HG03066 (cell line): ENCODE data around the gene CHRNA3.

Source experiments
- ATAC-seq: cut with Tn5 transposase; IDR thresholded peaks from one replicate; pipeline ENCODE4 v1.9.1; 2021; ENCODE audit warnings: low read depth; ENCODE audit not compliant: unreplicated experiment

CHRNA3 gene

DNA sequence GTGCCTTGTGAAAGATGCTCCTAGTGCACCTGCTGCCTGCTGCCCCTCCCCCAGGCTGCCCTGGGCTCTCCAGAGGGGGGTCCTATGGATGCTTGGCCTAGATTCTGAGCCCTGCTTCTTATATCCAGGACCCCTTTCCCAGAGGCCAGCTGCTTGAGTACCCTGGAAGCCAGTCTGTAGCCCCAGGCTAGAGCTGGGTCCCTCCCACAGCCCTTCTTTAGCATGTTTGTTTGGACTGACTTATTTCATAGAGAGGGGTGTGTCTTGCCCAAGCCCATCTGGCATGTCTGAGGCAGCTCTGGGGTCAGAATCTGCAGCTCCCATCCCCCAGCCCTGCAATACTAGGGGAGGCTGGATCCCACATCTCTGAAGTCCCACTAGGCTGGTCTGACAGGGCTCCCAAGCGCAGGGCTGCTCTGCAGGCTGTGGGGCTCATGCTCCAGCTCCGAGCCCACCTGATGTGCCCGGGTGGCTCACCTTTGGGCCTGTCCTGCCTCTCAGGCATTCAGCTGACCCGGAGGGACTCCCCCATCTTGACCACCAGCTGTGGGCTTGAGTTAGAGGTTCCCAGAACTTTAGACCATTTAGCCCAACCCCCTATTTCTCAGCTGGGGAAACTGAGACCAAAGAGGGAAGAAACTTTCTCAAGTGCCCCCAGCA, 17.1 kb upstream of the CHRNA3 start:
- ATAC-seq = no peak

DNA sequence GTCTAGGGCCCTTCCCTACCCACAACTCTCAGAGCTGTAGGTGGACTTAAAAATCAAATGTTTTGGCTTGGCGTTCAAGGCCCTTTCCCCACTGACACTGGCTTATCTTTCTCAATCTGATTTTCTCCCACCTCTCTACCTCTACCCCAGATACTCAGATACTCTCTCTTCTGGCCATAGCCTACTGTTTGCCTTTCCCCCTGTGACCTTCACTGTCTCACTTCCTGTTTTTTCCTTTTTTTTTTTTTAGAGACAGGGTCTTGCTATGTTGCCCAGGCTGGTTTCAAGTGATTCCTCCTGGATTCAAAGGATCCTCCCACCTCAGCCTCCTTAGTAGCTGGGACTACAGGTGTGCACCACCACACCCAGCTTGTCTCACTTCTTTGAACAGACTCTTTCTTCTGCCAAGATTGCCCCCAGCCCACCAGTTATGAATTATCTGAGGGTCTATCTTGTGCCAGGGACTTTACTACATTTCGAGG, 15.6 kb upstream of the CHRNA3 start:
- ATAC-seq = no peak

DNA sequence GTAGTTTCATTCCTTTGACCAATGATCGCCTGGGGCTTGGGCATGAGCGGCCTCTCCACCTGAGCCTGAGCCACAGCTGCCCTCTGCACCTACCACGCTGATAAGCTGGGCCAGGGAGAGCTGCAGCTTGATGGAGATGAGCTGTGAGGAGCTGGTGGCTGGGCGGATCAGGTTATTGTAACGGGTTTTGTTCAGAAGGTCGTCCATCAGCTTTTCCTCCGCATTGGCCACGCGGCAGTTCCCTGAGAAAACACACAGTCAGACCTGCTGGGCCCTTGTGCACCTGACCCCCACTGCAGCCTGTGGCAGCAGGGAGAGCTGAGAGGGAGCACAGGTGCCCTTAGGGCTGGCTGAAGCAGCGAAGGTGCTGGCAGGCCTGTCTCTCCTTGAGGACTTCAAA, 14.6 kb upstream of the CHRNA3 start:
- no peak for ATAC-seq

DNA sequence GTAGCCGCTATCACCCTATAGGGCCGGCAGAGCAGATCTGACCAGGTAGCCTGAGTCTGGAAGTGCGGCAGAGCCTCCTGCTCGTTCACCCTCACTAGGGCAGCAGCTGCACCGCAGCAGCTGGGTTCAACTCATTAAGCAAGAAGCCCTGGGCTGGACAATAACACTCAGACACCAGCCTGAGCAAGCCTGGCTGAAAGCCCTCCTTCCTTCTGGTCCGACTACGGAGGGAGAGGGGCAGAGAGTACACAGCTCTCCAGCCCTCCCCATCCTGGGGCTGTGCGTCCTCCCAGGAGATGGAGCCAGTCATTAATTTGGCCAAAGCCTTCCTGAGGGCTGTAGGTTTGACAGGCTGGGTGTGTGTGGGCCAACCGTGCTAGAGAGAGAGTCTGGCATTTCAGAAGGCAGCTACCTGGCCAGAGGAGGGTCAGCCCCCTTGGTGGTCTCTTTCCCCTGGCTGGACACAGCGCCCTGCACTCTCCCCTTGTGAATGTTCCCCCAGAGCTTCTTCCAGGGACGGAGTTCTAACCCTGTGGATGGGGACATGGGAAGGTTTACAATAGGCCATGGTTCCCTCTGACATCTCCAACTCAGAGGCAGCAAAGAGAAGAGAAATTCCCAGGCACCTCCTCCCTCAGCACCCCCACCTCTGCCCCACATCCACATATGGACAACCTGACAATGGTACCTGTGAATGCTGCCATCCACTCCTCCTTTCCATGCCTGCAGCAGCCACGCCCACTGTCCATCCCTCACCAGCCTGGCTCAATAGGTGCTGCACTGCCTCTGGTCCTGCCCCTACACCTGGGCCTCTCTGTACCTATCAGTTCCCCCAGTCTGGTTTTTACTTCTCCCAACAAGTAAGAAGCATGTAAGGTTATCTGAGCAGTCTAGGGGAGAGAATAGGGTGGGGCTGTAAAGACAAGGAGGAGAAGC, 13.7 kb upstream of the CHRNA3 start:
- ATAC-seq = no peak

DNA sequence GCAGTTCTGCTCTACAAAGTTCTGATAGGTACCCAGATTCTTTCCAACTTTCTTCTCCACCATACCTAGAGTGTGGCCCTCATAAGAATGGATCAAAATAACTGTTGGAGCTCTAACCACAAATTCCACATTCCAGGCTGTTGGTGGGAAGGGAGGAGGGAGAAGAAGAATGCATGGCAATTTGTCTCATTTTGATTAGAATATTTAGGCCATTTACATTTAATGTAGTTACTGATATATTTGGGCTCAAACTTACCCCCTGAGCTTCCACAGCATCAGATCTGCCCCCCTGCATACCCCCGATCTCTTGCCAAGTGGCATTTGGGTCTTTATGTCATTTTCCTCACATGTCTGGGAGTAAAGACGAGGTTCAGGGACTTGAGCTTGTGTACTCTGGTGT, 12.6 kb upstream of the CHRNA3 start:
- no peak for ATAC-seq

DNA sequence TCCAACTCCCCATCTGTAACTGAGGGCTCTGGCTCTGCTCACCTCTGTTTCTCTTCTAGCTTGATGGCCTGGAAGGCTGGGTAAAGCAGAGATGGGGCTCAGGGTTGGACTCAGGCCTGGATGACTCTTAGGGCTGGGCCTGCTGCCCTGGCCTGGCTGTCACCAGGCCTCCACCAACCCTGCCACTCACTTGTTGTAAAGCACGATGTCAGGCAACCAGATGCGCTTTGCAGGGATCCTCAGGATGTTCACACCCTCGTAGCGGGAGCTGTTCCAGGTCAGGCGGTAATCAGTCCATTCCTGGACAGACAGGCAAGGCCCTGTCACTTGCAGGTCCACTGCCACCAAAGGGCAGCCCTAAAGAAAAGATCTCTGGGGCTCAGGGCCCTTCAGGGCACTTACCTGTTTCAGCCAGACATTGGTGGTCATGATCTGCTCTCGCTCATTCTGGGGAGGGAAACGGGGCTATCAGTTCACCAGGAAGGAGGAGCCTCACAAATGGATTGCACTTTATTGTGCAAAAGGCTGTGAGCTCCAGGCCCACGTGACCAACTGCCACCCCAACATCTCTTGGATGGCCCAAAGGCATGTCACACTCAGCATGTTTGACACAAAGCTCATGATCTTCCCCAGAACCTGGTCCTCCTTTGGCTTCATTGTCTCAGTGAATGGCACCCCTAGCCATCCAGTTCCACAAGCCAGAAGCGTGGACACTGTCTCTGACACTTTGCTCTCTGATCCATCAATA, 10.3 kb upstream of the CHRNA3 start:
- no peak for ATAC-seq

DNA sequence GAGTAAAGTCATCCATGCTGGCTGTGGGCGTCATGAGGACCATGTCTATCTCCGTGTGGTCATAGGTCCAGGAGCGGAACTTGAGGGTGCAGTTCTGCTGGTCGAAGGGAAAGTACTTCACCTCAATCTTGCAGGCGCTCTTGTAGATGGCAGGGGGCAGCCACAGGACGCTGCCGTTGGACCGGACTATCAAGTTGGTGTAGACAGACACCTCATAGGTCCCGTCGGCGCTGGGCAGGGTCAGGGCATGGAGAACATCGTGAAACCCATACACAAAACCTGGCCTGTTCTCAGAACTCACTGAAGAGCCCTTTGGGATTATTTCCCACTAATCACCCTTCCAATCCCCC, 8.9 kb upstream of the CHRNA3 start:
- no peak for ATAC-seq

DNA sequence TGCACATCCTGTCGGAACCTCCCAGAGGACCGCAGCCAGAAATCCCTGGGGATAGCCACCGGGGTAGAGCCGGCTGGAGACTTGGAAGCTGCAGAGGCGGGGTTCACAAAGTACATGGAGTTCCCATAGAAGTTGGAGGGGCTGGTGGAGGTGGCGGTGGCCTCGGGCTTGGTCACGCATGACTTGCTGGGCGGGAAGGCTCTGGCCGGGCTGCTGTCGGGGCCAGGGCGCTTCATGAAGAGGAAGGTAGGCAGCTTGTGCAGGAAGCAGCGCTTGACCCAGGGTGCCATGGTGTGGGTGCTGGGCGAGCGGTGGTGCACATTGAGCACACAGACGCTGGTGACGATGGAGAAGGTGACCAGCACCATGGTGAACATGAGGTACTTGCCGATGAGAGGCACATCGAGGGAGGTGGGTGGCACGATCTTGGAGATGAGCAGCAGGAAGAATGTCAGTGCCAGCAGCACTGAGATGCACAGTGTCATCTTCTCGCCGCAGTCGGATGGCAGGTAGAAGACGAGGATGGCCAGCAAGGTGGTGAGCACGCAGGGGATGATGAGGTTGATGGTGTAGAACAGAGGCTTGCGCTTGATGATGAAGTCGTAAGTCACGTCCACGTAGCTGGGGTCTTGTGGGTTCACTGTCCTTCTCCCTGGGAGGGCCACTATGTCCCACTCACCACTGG, 8.4 kb upstream of the CHRNA3 start:
- no peak for ATAC-seq

DNA sequence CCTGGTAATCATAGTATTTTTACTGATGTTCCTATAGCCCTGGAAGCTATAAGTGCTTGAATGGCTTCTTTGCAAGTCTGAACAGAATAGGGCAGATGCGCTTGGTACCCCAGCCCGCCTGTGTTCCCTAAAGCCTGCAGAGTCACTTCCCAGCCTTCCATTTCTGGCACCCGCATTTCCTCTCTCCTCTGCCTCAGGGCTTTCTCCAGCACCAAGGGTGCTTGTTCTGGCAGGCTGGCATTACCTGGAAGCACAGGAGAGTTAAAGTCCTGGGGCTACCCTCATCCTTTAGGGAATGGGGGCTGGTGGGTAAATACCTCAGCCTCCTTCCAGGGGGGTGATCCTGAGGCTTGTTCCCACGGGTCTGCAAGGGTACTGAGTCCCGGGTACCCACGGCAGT, 7.4 kb upstream of the CHRNA3 start:
- ATAC-seq = no peak

DNA sequence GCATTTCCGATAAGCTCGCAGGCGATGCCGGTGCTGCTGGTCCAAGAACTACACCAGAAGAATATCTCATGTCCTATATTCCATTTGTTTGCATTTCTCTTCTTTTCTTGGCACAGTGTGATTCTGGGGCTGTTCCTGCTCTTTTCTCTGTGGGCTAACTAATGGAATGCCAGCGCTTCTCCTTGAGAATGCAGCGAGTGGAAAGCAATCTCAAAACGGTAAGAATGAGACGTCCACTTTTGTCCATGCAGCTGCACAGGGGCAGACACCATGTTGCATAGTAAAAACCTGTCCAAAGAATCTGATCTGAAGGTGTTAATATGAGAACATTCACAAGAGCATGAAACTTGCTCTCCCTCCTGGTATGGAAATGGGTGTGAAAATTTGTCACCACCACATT, 6.6 kb upstream of the CHRNA3 start:
- no peak for ATAC-seq

DNA sequence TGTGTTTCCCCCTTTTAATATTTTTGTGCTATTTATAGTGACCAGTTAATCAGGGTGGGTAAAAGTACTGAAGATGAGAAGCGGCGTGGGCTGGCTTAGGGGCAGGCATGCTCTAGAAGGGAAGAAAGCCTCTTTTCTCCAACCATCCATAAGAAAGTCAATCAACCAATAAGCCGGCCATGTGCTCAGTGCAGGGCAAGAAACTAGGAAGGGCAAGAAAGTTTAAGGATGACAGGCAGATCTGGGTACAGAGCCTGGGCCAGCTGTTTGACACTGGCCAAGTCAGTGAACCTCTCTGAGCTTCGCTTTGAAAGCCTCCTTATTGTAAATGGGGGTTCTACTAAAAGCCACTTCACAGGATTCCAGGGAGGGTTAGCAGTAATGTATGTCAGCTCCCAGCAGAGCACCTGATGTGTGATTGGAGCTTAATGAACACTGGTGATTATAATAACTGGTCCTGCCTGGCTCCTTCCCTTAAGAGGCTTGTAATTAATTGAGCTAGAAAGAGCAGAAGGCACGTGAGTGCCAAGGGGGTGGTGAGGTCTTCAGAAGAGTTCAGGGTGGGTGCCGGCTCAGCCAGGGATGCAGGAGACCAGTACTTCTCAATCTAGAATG, 5.7 kb upstream of the CHRNA3 start:
- ATAC-seq = no peak

DNA sequence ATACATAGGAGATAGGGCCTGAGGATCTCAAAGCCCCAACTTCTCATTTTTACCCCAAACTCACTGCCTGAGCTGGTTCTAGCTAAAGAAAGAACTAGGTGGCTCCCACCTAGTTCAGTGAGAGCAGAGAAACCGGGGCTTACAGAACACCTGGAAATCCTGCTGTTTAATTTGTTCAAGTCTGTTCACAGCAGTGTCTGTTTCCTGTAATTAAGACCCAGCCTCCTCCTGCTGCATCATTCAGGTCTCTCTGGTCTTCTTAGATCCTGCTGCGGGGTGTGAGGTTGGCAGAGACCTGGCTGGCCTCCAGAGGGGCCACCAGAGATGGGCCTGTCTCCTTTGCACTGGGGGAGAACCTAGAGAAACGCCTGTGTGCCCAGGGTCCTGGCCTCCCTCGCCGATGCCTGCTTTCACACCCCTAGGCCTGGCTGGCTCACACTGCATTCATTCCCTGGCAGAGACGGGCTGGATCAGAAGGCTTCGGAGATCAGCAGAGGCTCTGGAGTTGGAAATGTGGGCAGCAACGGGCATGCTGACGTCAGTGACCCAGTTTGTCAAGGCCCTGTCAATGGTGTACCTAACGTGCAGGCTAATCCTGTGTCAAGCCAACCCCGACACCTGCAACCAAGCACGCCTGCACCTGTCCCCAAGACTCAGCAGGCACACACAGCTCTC, 4.9 kb upstream of the CHRNA3 start:
- ATAC-seq = no peak

DNA sequence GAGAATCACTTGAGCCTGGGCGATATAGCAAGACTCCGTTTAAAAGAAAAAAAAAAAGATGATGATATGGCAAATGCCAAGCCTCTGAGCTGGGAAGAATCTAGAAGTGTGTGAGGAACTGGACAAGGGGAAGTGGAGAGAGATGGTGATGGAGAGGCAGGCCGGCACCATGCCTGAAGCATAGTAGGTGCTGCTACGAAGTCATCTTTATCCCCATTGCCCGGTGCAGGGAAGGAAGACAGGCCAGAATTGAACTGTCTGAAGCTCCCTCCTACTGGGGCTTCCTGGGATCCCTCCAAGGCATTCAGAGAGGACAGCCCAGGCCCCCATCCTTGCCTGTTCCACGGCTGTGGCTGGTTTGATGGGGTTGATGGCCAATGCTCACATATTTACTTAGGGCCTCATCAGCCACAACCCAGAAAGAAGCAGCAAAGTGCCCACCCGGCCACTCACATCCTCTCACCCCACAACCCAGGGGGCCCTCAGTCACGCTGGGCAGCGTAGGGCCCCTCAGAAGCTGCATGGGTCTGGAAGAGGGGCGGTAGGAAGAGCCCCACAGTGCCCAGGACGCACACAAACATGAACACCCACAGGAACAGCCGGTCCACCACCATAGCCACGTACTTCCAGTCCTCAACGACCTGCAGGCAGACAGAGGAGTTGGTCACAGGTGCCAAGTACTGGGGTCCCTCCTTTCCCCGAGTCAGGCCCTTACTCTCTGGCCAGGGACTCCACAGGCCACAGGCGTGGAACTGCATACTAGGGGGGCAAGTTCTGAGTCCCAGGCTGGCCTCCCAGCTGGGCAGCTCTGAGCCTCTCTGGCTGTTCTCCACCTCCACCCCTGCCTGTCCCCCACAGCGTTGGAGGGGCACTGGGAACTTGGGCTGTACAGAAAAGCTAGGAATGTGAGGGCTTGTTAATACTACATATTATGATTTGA, 4.1 kb upstream of the CHRNA3 start:
- no peak for ATAC-seq

DNA sequence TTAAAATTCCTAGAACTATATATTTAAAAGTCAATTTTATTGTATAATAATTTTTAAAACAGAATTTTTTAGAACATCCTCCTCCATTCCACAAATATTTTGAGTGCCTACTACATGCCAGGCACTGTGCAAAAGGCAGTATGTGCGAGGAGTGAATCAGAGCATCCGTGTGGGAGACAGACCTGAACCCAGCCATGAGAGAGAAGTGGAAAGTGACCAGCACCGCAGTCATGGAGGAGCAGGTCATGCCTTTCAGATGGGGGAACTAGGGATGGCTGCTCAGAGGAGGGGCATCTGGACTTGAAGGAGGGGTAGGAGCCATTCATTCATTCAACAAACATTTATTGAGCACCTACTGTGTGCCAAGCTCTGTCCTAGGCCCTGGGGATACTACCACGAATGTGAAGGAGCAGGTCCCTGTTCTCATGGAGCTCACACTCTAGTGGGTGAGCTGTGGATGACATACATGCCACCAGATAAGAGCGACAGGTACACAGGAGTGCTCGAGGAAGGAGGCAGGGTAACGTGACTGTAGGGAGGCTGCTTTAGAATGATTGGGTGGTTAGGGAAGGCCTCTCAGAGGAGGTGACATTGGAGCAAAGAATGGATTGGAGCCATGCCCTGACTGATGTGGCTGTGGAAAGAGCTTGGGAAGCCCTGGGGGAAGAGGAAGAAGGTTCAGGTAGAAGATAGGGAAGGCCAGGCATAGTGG, 3.1 kb upstream of the CHRNA3 start:
- ATAC-seq = no peak

DNA sequence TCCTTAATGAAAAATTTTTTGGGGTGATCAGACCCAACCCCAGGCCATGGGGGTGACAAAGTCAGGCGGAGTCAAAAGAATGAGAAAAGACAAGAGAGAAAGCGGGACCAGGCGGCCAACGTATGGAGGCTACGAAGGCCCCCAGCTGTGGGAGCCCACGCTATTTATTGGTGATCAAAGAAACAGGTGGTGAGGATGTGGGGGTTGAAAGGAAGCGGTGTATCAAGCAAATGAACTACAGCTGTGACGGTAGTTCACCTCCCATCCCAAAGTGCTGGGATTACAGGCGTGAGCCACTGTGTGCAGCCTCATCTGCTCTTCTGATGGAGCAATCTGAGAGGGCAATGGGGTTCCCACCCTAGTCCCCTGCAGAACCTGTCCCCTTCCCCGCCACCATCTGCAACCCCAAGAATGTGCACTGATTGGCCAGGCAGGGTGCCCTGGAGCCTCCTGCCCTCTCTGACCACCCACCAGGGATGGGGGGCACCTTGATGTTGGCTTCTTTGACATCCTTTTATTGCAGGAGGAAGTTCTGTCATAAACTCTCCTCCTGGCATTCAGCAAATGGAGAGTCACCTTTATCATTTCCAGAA, 1.1 kb upstream of the CHRNA3 start:
- ATAC-seq = no peak

DNA sequence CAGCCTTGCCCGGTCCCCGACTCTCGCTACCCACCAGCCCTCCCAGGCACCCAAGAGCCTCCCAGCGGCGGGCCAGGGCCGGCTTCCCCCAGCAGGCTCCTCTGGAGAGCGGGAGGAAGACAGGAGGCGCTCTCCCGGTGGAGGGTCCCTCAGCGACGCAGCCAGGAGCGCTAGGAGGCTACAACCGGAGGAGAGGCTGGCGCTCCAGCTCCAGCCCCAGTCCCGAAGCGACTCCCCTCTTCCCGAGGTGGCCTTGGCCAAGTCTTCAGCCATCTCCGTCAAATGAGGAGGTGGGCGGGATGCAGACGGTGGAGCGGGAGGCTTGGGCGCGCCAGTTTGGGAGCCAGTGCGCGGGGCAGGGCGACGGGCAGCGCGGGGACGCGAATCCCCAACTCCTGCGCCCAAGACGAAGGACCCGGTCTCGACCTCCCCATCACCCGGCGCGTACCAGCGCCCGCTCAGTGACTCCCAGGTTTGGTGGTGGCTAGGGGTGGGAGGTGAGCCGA, 722 bp downstream of the CHRNA3 start:
- ATAC-seq = no peak
